ENCODE data around the gene USP3. TPM values are rescaled to one million over a fixed set of nuclear protein-coding genes. Genes with fewer than 3 reads are reported as not detected.
A peak's percentile ranks its signal among the peaks of the same experiment; 100 is the strongest.

Gene USP3
- total and polyA plus RNA-seq, 10 of the 15 experiments (the other 5 are each of a cell fraction or from before 2014, with no cell fraction given), result 23.8 to 64.5 (median 50.3) TPM

GRCh38 chr15:63593705-63594671 is 89.6 kb downstream of the USP3 start:
- no peak for DNase-seq (ENCODE audit: low read depth, low spot score)
- Histone ChIP-seq H3K9me3 (replicated peaks; ENCODE audit: control insufficient read depth, insufficient read depth, low read length) (no peaks in the 10 kb centered on the region), H3K79me2 (ENCODE audit: control insufficient read depth, insufficient read depth, low read length) (peaks cover 6% of the 10 kb centered on the region), H3K9ac (ENCODE audit: control insufficient read depth, insufficient read depth, low read length) (no peak overlapping the region), H3K4me3 (no peak overlapping the region), H3K4me1 (ENCODE audit: control insufficient read depth, insufficient read depth, low read length) (peaks cover 53% of the 10 kb centered on the region), H3K4me2 (ENCODE audit: control insufficient read depth, insufficient read depth) (peak overlapping the region; percentile 21), H2AFZ (ENCODE audit: control insufficient read depth, low read depth, low read length) (no peak overlapping the region), H4K20me1 (ENCODE audit: control insufficient read depth, insufficient read depth) (no peaks in the 10 kb centered on the region), H3K27me3 (replicated peaks in 1 of 2; ENCODE audit: control insufficient read depth in 2 of 2, insufficient read depth in 2 of 2, low read length in 1 of 2) (no peaks in the 10 kb centered on the region), H3K27ac (ENCODE audit: control insufficient read depth, insufficient read depth) (0 out of 2 replicates have a peak overlapping the region, but pooled peaks have one; percentile 6), H3K36me3 (ENCODE audit: control insufficient read depth in 2 of 2, insufficient read depth in 2 of 2, low read length in 1 of 2) (peaks cover 12 to 14% of the 10 kb centered on the region in 2 experiments; a peak in 3 of 4 replicates)
- intact Hi-C loops (cut with micrococcal nuclease; ENCODE audit: unreplicated experiment) (loop anchor here (10.0 kb wide), 1 partner anchor 79 kb away; no protein-coding TSS in a partner anchor), in situ Hi-C loops (cut with MboI) (loop anchor here (5.0 to 25.0 kb wide), 2 partner anchors 127 to 307 kb away; partner anchors contain the start of gene APH1B)
- no TSS peak for BruUV-seq (replicated peaks)
- ChIA-PET CTCF (interaction anchor here (0.6 to 11.3 kb wide), 7 partner anchors 16 to 124 kb away, joined by 3 to 272 read pairs (median 4); no protein-coding TSS in a partner anchor), SMC1A (ENCODE audit: uncharacterized antibody, unreplicated experiment) (interaction anchor here (0.6 to 9.7 kb wide), 13 partner anchors 9 to 472 kb away, joined by 3 to 150 read pairs (median 4); no protein-coding TSS in a partner anchor), RAD21 (ENCODE audit: unreplicated experiment) (interaction anchor here (0.6 to 8.2 kb wide), 6 partner anchors 19 to 458 kb away, joined by 3 to 113 read pairs (median 4); partner anchors contain the start of gene USP3), POLR2A (interaction anchor here (0.5 to 8.8 kb wide), 2 partner anchors 88 to 395 kb away, joined by 3 to 66 read pairs; partner anchors contain the start of gene USP3)
- no peak for FAIRE-seq
- peak; percentile 15 for ATAC-seq
- 46% methylated on average over 9 of the region's 9 CpGs for WGBS (ENCODE audit: insufficient coverage, insufficient replicate concordance, low lambda C conversion rate, missing lambda C conversion rate)
- TF ChIP-seq NFIC (IDR thresholded peaks at IDR 0.05; ENCODE audit: low read depth, low read length) (no peak; the same call in 1 of the 2 replicates), EGR1 (IDR thresholded peaks at IDR 0.05; ENCODE audit: borderline replicate concordance in 1 of 2, low read depth in 2 of 2, low read length in 2 of 2) (no peak), BCL3 (IDR thresholded peaks at IDR 0.05; ENCODE audit: borderline replicate concordance, insufficient read depth, low read depth, low read length, poor library complexity, severe bottlenecking) (no peak), HDAC2 (IDR thresholded peaks at IDR 0.05) (no peak), ZBTB11 (CRISPR knock-in tag; IDR thresholded peaks at IDR 0.05) (no peak), USF2 (IDR thresholded peaks at IDR 0.05; ENCODE audit: borderline replicate concordance, low read depth, low read length) (no peak), BRCA1 (IDR thresholded peaks at IDR 0.05; ENCODE audit: low read depth, low read length) (no peak), ZBTB4 (CRISPR knock-in tag; IDR thresholded peaks at IDR 0.05) (no peak), TARDBP (IDR thresholded peaks at IDR 0.05; ENCODE audit: borderline replicate concordance) (no peak), RUNX3 (IDR thresholded peaks at IDR 0.05; ENCODE audit: low read length) (peak; percentile 30; the same call in 1 of the 2 replicates), CHD4 (IDR thresholded peaks at IDR 0.05) (no peak), ZNF24 (IDR thresholded peaks at IDR 0.05) (no peak)
